AG04449 (cell line): Measurements from ENCODE around the gene TMPRSS9.

Experiments used
- CTCF ChIA-PET: fragments of 350-600 bp; formaldehyde crosslinking; extraction: SDS; loops from one replicate; lab custom pipeline; 2021; ENCODE audit warnings: antibody characterized with exemption; lab: Yijun Ruan, JAX
- POLR2A ChIA-PET: fragments of 400-600, 350-600 bp; formaldehyde crosslinking; extraction: SDS; loops from one replicate; lab custom pipeline; 2020; ENCODE audit warnings: antibody characterized with exemption, inconsistent platforms; lab: Yijun Ruan, JAX
- DNase-seq: peaks from one replicate; pipeline ENCODE4 v3.0.0-alpha.2; 2010; ENCODE audit warnings: low read depth, low spot score
- H3K4me3 ChIP-seq: 2 replicates; pipeline ENCODE4 v1.5.1; 2011; ENCODE audit warnings: low read depth, mild to moderate bottlenecking, control low read depth, low read length
- CTCF ChIP-seq: IDR thresholded peaks from one replicate; pipeline ENCODE4 v1.5.1; 2011; ENCODE audit warnings: mild to moderate bottlenecking, moderate library complexity, low read length, control low read depth, inconsistent platforms; ENCODE audit not compliant: insufficient read depth; ENCODE audit errors: missing control alignments

Gene TMPRSS9

GRCh38 chr19:2334426-2334825, 25.6 kb upstream of the TMPRSS9 start:
- POLR2A ChIA-PET = no interaction called here
- CTCF ChIA-PET = interaction anchor here (1.0 kb wide), 1 partner anchor 280 kb away, joined by 3 read pairs; no protein-coding TSS in a partner anchor
- no peak for DNase-seq
- TF ChIP-seq CTCF = no peak
- no peak overlapping the region for H3K4me3 ChIP-seq

GRCh38 chr19:2334986-2335846, 24.8 kb upstream of the TMPRSS9 start:
- no peak for DNase-seq
- no peak for TF ChIP-seq CTCF
- ChIA-PET POLR2A (no interaction called here), CTCF (interaction anchor here (1.0 kb wide), 1 partner anchor 279 kb away, joined by 3 read pairs; no protein-coding TSS in a partner anchor)
- no peak overlapping the region for H3K4me3 ChIP-seq

DNA sequence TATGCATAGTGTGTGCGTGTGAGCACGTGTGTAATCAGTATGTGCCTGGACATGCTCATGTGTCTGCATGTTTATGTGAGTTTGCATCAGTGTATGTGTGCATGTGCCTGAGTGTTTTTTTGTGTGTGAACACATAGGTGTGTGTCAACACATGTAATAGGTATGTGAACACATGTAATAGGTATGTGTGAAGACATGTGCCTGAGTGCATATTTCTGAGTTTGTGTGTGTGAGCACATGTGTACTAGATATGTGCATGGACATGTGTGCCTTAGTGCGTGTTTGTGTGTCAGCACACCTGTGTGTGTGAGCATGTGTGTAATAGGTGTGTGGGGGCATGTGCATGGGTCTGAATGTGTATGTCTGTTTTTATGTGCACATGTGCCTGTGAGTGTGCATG, 24.2 kb upstream of the TMPRSS9 start:
- CTCF ChIA-PET = no interaction called here
- no peak for TF ChIP-seq CTCF
- POLR2A ChIA-PET = no interaction called here
- DNase-seq = no peak
- H3K4me3 ChIP-seq = no peak overlapping the region

DNA sequence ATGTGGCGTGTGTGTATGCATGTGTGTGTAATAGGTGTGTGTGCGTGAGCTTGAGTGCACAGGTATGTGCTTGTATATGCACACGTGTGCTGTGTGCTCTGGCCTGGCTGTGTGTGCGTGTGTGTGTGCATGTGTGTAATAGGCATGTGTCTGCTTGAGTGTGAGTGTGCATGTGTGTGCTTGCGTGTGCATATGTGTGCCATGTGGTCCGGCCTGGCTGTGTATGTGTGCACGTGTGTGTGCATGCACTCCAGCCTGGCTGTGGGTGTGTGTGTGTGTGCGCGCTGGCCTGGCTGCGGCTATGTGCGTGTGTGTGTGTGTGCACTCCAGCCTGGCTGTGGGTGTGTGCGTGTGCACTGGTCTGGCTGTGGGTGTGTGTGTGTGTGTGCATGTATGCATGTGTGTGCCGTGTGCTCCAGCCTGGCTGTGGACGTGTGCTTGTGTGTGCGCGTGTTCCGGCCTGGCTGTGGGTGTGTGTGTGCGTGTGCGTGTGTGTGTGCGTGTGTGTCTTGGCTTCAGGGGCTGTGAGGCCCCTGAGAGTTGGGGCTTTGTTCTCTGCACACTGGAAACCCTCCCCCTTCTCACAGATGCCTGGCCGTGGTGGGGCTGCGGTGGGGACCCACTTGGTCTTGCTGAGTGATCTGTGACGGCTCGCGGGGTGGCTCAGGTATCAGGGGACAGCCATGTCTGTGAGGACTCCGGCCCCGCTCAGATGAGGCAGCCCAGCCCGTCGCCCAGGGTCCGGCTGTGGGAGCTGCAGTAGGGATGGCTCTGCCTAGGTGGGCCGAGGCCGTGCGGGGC, 23.3 kb upstream of the TMPRSS9 start:
- POLR2A ChIA-PET = no interaction called here
- CTCF ChIA-PET = interaction anchor here (1.1 kb wide), 1 partner anchor 15 kb away, joined by 3 read pairs; no protein-coding TSS in a partner anchor
- no peak for TF ChIP-seq CTCF
- DNase-seq = no peak
- no peak overlapping the region for H3K4me3 ChIP-seq

- peak; percentile 57 for TF ChIP-seq CTCF
- DNase-seq = no peak
- CTCF ChIA-PET = interaction anchor here (0.9 to 1.1 kb wide), 2 partner anchors 15 to 53 kb away, joined by 3 read pairs; no protein-coding TSS in a partner anchor
- no peak overlapping the region for H3K4me3 ChIP-seq
- POLR2A ChIA-PET = no interaction called here
Observed at GRCh38 chr19:2337329-2337707, 22.7 kb upstream of the TMPRSS9 start.

DNA sequence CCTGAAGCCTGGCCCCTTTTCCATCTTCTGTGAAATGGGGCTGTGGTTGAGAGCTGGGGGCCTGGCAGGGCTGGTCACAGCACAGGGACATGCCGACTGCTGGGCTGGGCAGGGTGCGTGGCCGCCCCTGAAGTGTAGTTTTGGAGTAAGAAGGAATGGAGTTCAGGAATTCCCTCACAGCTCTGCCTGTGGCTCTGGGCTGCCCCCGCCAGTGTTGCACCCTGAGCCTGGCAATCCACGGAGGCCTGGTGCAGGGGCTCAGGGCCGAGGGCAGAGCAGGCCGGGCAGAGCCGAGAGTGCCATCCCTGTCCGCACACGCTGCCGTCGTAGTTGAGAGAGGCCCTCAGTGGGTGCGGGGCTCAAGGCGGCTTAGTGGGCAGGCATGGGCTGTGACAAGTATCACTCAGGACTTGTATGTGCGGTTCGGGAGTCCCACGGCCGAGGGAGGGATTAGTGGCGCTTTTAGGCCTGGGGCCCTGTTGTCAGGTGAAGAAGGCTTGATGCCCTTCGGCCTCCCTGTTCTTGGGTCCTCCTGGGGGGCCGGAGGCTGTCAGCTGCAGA, 21.9 kb upstream of the TMPRSS9 start:
- CTCF ChIA-PET = interaction anchor here (0.9 to 1.1 kb wide), 2 partner anchors 14 to 52 kb away, joined by 3 read pairs; no protein-coding TSS in a partner anchor
- POLR2A ChIA-PET = no interaction called here
- TF ChIP-seq CTCF = no peak
- H3K4me3 ChIP-seq = no peak overlapping the region
- no peak for DNase-seq
